ENCODE results near the gene AMMECR1L.
A peak's percentile ranks its signal among the peaks of the same experiment; 100 is the strongest.
"Not testable (repeated sequence)": the region's sequence is repeated elsewhere in the genome, so short reads cannot be mapped to it uniquely, and the experiment has no call there.

The AMMECR1L gene

DNA sequence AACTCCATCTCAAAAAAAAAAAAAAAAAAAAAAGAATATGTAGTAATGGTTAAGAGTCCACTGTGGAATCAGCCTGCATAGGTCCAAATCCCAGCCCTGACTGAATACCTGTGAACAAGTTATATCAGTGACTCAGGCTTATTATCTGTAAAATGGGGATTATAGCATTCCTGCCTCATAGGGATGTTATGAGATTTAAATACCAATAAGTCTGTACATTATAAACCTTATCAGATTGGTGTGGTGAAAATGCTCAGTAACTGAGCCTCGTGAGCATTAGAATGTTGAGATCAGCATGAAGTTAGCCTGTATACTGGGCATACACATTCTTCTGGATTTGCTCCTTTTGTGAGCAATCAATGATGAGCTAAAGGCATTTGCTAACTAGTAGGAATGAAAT lies 3.0 kb upstream of the AMMECR1L start:
- Histone ChIP-seq H3K36me3 (no peaks in the 10 kb centered on the region), H3K4me1 (ENCODE audit: control insufficient read depth in 1 of 2, insufficient read depth in 1 of 2, low read depth in 1 of 2, low read length in 1 of 2) (peaks cover 19 to 23% of the 10 kb centered on the region in 2 experiments), H3K27me3 (no peaks in the 10 kb centered on the region), H3K27ac (no peak overlapping the region), H3K4me3 (ENCODE audit: low read depth in 1 of 2, low read length in 1 of 2) (no peak overlapping the region), H3K9me3 (no peaks in the 10 kb centered on the region)
- no peak for TF ChIP-seq CTCF (IDR thresholded peaks at IDR 0.05)

DNA sequence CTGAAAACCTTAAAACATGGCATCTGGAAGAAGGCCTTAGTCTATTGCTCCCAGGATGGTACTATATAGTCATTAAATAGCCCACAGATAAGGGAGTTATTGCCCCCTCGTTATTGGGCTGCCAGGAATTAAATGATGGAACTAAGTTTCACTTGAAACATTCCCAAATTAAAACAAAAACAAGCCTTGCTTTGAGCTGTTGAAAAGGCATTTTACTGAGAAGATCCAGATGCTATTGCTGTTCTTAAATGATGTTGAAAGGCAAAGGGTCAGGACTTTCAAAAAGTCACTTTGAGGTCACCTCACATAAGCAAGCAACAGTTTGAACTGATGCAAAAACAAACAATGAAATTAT lies 2.0 kb upstream of the AMMECR1L start:
- Histone ChIP-seq H3K36me3 (no peaks in the 10 kb centered on the region), H3K27me3 (no peaks in the 10 kb centered on the region), H3K4me3 (ENCODE audit: low read depth in 1 of 2, low read length in 1 of 2) (no peak overlapping the region), H3K9me3 (no peaks in the 10 kb centered on the region), H3K4me1 (ENCODE audit: control insufficient read depth in 1 of 2, insufficient read depth in 1 of 2, low read depth in 1 of 2, low read length in 1 of 2) (peaks cover 19 to 23% of the 10 kb centered on the region in 2 experiments), H3K27ac (no peak overlapping the region)
- no peak for TF ChIP-seq CTCF (IDR thresholded peaks at IDR 0.05)

DNA sequence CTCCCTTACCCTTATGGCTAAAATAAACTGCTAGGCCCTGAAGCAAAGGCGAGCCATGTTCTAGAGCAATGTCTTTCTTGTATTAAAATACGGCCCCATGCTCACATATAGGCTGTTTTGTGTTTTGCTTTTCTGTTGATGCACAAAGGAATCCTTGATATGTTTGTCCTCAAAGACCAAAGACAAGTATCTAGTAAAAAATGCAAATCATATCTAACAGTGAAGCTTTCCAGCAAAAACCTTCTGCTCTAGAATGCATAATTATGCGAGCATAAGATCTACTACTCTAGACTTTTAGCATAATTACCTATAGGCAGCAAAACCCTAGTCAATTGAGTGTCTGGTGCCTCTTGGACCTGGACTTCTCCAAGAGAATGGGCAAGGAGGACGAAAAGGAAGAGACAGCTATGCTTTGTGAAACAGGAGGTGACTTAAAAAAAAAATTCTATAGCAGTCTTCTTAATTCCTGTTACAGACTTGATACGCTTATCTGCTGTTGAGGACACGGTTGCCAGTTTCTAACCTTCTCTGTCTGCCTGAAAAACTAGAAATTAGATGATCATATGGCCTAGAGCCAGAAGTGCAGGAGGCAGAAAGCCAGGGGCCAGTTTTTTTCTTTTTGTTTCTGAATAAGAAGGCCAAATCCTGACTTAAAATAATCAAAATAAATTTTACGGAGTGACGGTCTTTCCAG lies 1.5 kb upstream of the AMMECR1L start:
- Histone ChIP-seq H3K27me3 (no peaks in the 10 kb centered on the region), H3K9me3 (no peaks in the 10 kb centered on the region), H3K27ac (no peak overlapping the region), H3K36me3 (no peaks in the 10 kb centered on the region), H3K4me3 (ENCODE audit: low read depth in 1 of 2, low read length in 1 of 2) (no peak overlapping the region), H3K4me1 (ENCODE audit: control insufficient read depth in 1 of 2, insufficient read depth in 1 of 2, low read depth in 1 of 2, low read length in 1 of 2) (peaks cover 19 to 23% of the 10 kb centered on the region in 2 experiments)
- no peak for TF ChIP-seq CTCF (IDR thresholded peaks at IDR 0.05)

DNA sequence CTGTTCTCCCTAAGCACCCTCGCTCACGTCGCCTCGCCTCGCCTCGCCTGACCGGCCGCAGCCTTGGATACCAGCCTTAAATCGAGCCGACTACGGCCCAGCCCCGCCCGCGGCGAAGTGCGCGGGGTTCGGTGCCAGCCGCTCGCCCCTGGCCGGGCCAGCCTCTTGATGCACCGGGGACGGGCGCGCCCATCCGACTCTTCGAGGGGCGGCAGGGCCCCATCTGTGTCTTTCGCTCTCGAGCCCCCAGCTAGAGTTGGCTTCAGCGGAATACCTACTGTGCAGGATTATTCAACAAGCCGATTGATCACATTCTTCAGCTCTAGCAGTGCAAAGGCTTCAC lies 808 bp upstream of the AMMECR1L start:
- not testable (repeated sequence) for H3K27me3 ChIP-seq, H3K36me3 ChIP-seq, H3K9me3 ChIP-seq
- peak overlapping the region; percentile 66 to 73 for H3K4me3 ChIP-seq (ENCODE audit: low read depth in 1 of 2, low read length in 1 of 2)
- peak overlapping the region; percentile 87 for H3K27ac ChIP-seq
- peaks cover 18 to 19% of the 10 kb centered on the region in 2 experiments for H3K4me1 ChIP-seq (ENCODE audit: control insufficient read depth in 1 of 2, insufficient read depth in 1 of 2, low read depth in 1 of 2, low read length in 1 of 2)

GRCh38 chr2:127884861-127885740 lies 655 bp downstream of the AMMECR1L start:
- not testable (repeated sequence) for H3K9me3 ChIP-seq, H3K27me3 ChIP-seq, H3K36me3 ChIP-seq
- peak overlapping the region; percentile 87 for H3K27ac ChIP-seq
- H3K4me3 ChIP-seq (ENCODE audit: low read depth in 1 of 2, low read length in 1 of 2) = peak overlapping the region; percentile 66 to 73
- peaks cover 18 to 19% of the 10 kb centered on the region in 2 experiments for H3K4me1 ChIP-seq (ENCODE audit: control insufficient read depth in 1 of 2, insufficient read depth in 1 of 2, low read depth in 1 of 2, low read length in 1 of 2)

- Histone ChIP-seq H3K4me3 (ENCODE audit: low read depth in 1 of 2, low read length in 1 of 2) (peak overlapping the region; percentile 43 to 73), H3K27ac (peak overlapping the region; percentile 87), H3K4me1 (ENCODE audit: control insufficient read depth in 1 of 2, insufficient read depth in 1 of 2, low read depth in 1 of 2, low read length in 1 of 2) (peaks cover 18 to 19% of the 10 kb centered on the region in 2 experiments), H3K27me3 (no peaks in the 10 kb centered on the region), H3K36me3 (peaks cover 9% of the 10 kb centered on the region), H3K9me3 (no peaks in the 10 kb centered on the region)
- no peak for TF ChIP-seq CTCF (IDR thresholded peaks at IDR 0.05)
These were observed 1.3 kb downstream of the AMMECR1L start for GRCh38 chr2:127884436-127884835.

All from neutrophil (primary cell).